NB4 (cell line): ENCODE data around the gene TOR1A.
"Not testable (repeated sequence)": the region's sequence is repeated elsewhere in the genome, so short reads cannot be mapped to it uniquely, and the experiment has no call there.

ENCODE experiments used
- DNase-seq: peaks from one replicate; pipeline ENCODE4 v3.0.0; 2010; ENCODE audit warnings: low read depth
- H3K4me3 ChIP-seq: one replicate; pipeline ENCODE4 v1.5.1; 2011; ENCODE audit warnings: mild to moderate bottlenecking, low read depth, low read length, moderate library complexity
- MAX ChIP-seq: IDR thresholded peaks from 2 replicates; pipeline ENCODE4 v1.6.1; 2011; ENCODE audit warnings: low read depth, low read length
- MYC ChIP-seq: IDR thresholded peaks from 2 replicates; pipeline ENCODE4 v1.6.1; 2011; ENCODE audit warnings: low read depth, low read length
- POLR2A ChIP-seq: IDR thresholded peaks from 2 replicates; pipeline ENCODE4 v1.6.1; 2011; ENCODE audit warnings: mild to moderate bottlenecking; ENCODE audit not compliant: insufficient read length; ENCODE audit errors: extremely low read depth
- TF ChIP-seq, protein P1 (sequence below): IDR thresholded peaks from one replicate; pipeline ENCODE4 v1.5.1; 2012; ENCODE audit warnings: low read depth, low read length

TOR1A gene

GRCh38 chr9:129802833-129803675 lies 20.9 kb downstream of the TOR1A start, which contains the start of gene TOR1B:
Gene TOR1B, plus strand, starts transcription at chr9:129803184. Its CDS starts 29 bp downstream, at chr9:129803213.
- TF ChIP-seq POLR2A = peak; percentile 78
- TF ChIP-seq, protein P1, sequence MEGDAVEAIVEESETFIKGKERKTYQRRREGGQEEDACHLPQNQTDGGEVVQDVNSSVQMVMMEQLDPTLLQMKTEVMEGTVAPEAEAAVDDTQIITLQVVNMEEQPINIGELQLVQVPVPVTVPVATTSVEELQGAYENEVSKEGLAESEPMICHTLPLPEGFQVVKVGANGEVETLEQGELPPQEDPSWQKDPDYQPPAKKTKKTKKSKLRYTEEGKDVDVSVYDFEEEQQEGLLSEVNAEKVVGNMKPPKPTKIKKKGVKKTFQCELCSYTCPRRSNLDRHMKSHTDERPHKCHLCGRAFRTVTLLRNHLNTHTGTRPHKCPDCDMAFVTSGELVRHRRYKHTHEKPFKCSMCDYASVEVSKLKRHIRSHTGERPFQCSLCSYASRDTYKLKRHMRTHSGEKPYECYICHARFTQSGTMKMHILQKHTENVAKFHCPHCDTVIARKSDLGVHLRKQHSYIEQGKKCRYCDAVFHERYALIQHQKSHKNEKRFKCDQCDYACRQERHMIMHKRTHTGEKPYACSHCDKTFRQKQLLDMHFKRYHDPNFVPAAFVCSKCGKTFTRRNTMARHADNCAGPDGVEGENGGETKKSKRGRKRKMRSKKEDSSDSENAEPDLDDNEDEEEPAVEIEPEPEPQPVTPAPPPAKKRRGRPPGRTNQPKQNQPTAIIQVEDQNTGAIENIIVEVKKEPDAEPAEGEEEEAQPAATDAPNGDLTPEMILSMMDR = no peak
- peak; percentile 95 for DNase-seq
- peak within 1 kb of the TSS; percentile 61 for H3K4me3 ChIP-seq

- H3K4me3 ChIP-seq = no peak overlapping the region
- no peak for TF ChIP-seq MAX
- TF ChIP-seq MYC = no peak
- TF ChIP-seq, protein P1 = no peak
- no peak for TF ChIP-seq POLR2A
- no peak for DNase-seq
Observed at GRCh38 chr9:129801504-129801903, 22.4 kb downstream of the TOR1A start.

DNA sequence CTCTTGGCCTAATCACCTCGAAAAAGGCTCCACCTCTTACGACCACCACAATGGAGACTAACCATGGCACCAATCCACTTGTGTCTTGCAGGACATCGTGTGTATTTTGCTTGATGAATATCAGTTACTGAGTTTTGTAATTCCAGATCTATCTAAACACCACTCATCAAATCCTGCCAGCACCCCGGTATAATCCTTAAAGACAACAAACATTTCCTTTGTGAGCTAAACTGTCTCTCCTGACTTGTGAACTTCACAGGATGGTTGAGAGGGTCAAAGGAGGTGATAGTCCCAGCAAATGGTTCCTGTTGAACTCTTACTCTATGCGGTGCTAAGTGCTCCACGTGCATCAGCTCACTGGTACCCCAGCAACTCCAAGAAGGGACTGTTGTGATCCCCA lies 25.0 kb downstream of the TOR1A start:
- H3K4me3 ChIP-seq = no peak overlapping the region
- no peak for DNase-seq
- TF ChIP-seq, protein P1 = no peak
- no peak for TF ChIP-seq MAX
- no peak for TF ChIP-seq POLR2A
- TF ChIP-seq MYC = no peak

GRCh38 chr9:129796029-129796428 lies 27.9 kb downstream of the TOR1A start:
- H3K4me3 ChIP-seq = not testable (repeated sequence)

GRCh38 chr9:129794549-129794948 lies 29.4 kb downstream of the TOR1A start:
- TF ChIP-seq, protein P1 = no peak
- TF ChIP-seq MYC (no peak), POLR2A (no peak), MAX (no peak)
- no peak for DNase-seq
- H3K4me3 ChIP-seq = no peak overlapping the region

More at GRCh38 chr9:129796029-129796428, 27.9 kb downstream of the TOR1A start:
- DNase-seq = not testable (repeated sequence)

DNA sequence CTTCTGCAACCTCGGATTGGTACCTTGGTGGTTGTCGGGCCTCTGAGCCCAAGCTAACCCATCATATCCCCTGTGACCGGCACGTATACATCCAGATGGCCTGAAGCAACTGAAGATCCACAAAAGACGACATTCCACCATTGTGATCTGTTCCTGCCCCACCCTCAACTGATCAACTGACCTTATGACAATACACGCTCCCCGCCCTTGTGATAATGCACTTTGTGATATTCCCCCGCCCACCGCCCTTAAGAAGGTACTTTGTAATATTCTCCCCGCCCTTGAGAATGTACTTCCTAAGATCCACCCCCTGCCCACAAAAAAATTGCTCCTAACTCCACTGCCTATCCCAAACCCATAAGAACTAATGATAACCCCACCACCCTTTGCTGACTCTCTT lies 37.5 kb downstream of the TOR1A start:
- TF ChIP-seq MYC (no peak), MAX (no peak), POLR2A (no peak)
- TF ChIP-seq, protein P1 = no peak
- no peak overlapping the region for H3K4me3 ChIP-seq
- no peak for DNase-seq
